Liver (tissue), 3 donors: ENCODE results near the gene MRPL44.

Experiments
- ATF3 ChIP-seq: IDR thresholded peaks from 2 replicates; pipeline ENCODE4 v1.6.1; 2016; ENCODE audit warnings: antibody characterized with exemption
- CTCF ChIP-seq: fragments of 150-350 bp; IDR thresholded peaks from 2 replicates; pipeline ENCODE4 v1.5.1; 2017; ENCODE audit warnings: improper control_type of control experiment, low read depth, low read length; ENCODE audit not compliant: missing input control
- FOXA1 ChIP-seq: IDR thresholded peaks from 2 replicates; pipeline ENCODE4 v1.6.1; 2016; ENCODE audit warnings: antibody characterized with exemption
- FOXA2 ChIP-seq: IDR thresholded peaks from 2 replicates; pipeline ENCODE4 v1.6.1; 2016; ENCODE audit warnings: antibody characterized with exemption
- GABPA ChIP-seq, 2 donors: IDR thresholded peaks in 1 of 2; conservative IDR thresholded peaks in 1 of 2; 2 replicates each; pipeline ENCODE4 v1.6.1; 2016; ENCODE audit warnings: antibody characterized with exemption in 2 of 2, mild to moderate bottlenecking in 1 of 2, moderate library complexity in 1 of 2
- JUND ChIP-seq, 2 donors: IDR thresholded peaks; 2 replicates each; pipeline ENCODE4 v1.6.1; 2016; ENCODE audit warnings: antibody characterized with exemption in 2 of 2
- MAX ChIP-seq: IDR thresholded peaks from 2 replicates; pipeline ENCODE4 v1.6.1; 2016; ENCODE audit warnings: antibody characterized with exemption
- RAD21 ChIP-seq, 2 donors: IDR thresholded peaks; 2 replicates each; pipeline ENCODE4 v1.6.1; 2016; ENCODE audit warnings: antibody characterized with exemption in 2 of 2, mild to moderate bottlenecking in 2 of 2
- REST ChIP-seq: IDR thresholded peaks from 2 replicates; pipeline ENCODE4 v1.6.1; 2016; ENCODE audit warnings: antibody characterized with exemption, mild to moderate bottlenecking
- SP1 ChIP-seq: IDR thresholded peaks from 2 replicates; pipeline ENCODE4 v1.6.1; 2018; ENCODE audit warnings: antibody characterized with exemption, mild to moderate bottlenecking
- TAF1 ChIP-seq: conservative IDR thresholded peaks from 2 replicates; pipeline ENCODE4 v1.6.1; 2016; ENCODE audit warnings: antibody characterized with exemption, mild to moderate bottlenecking
- YY1 ChIP-seq: IDR thresholded peaks from 2 replicates; pipeline ENCODE4 v1.6.1; 2016; ENCODE audit warnings: antibody characterized with exemption, mild to moderate bottlenecking
- ZBTB33 ChIP-seq: IDR thresholded peaks from 2 replicates; pipeline ENCODE4 v1.6.1; 2016; ENCODE audit warnings: antibody characterized with exemption
- donor health status: healthy.
- donor health status: healthy.

GRCh38 chr2:223930103-223930976 is 26.9 kb upstream of the MRPL44 start:
- no peak for TF ChIP-seq CTCF
- peak; percentile 75 for TF ChIP-seq YY1
- TF ChIP-seq MAX = no peak
- TF ChIP-seq RAD21 (IDR thresholded peaks at IDR 0.05) = peak in 1 of 2 donors; percentile 56
- TF ChIP-seq ATF3 = peak; percentile 15
- peak; percentile 21 for TF ChIP-seq ZBTB33
- no peak for TF ChIP-seq GABPA (IDR thresholded peaks at IDR 0.05 in 1 of 2, conservative IDR thresholded peaks at IDR 0.05 in 1 of 2)
- peak; percentile 90 for TF ChIP-seq TAF1
- peak; percentile 94 for TF ChIP-seq REST
- peak; percentile 43 to 89 for TF ChIP-seq JUND (IDR thresholded peaks at IDR 0.05)
- peak; percentile 72 for TF ChIP-seq SP1
- TF ChIP-seq FOXA1 = no peak
- no peak for TF ChIP-seq FOXA2
